HepG2 (cell line): Measurements from ENCODE around the gene BCL2L1. TPM values are rescaled to one million over a fixed set of nuclear protein-coding genes. Genes with fewer than 3 reads are reported as not detected.

ENCODE experiments used
- ARNTL ChIP-seq: sonication (generic); formaldehyde crosslinking; IDR thresholded peaks from 2 replicates; pipeline ENCODE4 v1.4.0; 2020; ENCODE audit warnings: mild to moderate bottlenecking, missing genetic modification reagents
- CEBPZ ChIP-seq: IDR thresholded peaks from 2 replicates; pipeline ENCODE4 v1.6.1; 2012; ENCODE audit warnings: low read length, improper control_type of control experiment
- DRAP1 ChIP-seq: IDR thresholded peaks from 2 replicates; pipeline ENCODE4 v1.6.1; 2016; ENCODE audit warnings: missing genetic modification reagents, missing compliant biosample characterization
- EEA1 ChIP-seq: sonication (generic); formaldehyde crosslinking; IDR thresholded peaks from 2 replicates; pipeline ENCODE4 v1.5.1; 2020; ENCODE audit warnings: mild to moderate bottlenecking, missing genetic modification reagents, borderline replicate concordance
- FOSL1 ChIP-seq: sonication (generic); formaldehyde crosslinking; IDR thresholded peaks from 2 replicates; pipeline ENCODE4 v1.9.0; 2021; ENCODE audit warnings: missing genetic modification reagents, borderline replicate concordance
- FOXA3 ChIP-seq: IDR thresholded peaks from 2 replicates; pipeline ENCODE4 v1.6.1; 2016; ENCODE audit warnings: missing genetic modification reagents, missing compliant biosample characterization
- HHEX ChIP-seq: IDR thresholded peaks from 2 replicates; pipeline ENCODE4 v1.6.1; 2016; ENCODE audit warnings: control low read depth
- HINFP ChIP-seq: sonication (generic); formaldehyde crosslinking; IDR thresholded peaks from 2 replicates; pipeline ENCODE4 v1.4.0; 2020; ENCODE audit warnings: low read depth, mild to moderate bottlenecking, missing genetic modification reagents
- IKZF4 ChIP-seq: sonication (generic); formaldehyde crosslinking; IDR thresholded peaks from 2 replicates; pipeline ENCODE4 v1.5.1; 2020; ENCODE audit warnings: borderline replicate concordance, mild to moderate bottlenecking, low read depth, missing genetic modification reagents; ENCODE audit errors: not compliant biosample characterization
- MBD4 ChIP-seq: IDR thresholded peaks from 2 replicates; pipeline ENCODE4 v1.6.1; 2012; ENCODE audit warnings: low read length, inconsistent platforms, borderline replicate concordance
- MYC ChIP-seq: sonication (generic); formaldehyde crosslinking; IDR thresholded peaks from 2 replicates; pipeline ENCODE4 v1.9.0; 2021; ENCODE audit warnings: missing genetic modification reagents, borderline replicate concordance
- PAX8 ChIP-seq: sonication (generic); formaldehyde crosslinking; IDR thresholded peaks from 2 replicates; pipeline ENCODE4 v1.8.0; 2022; ENCODE audit warnings: mild to moderate bottlenecking, missing genetic modification reagents, borderline replicate concordance
- PPARG ChIP-seq: conservative IDR thresholded peaks from 2 replicates; pipeline ENCODE4 v1.6.1; 2016; ENCODE audit warnings: missing biosample characterization, missing genetic modification reagents
- RBAK ChIP-seq: sonication (generic); formaldehyde crosslinking; IDR thresholded peaks from 2 replicates; pipeline ENCODE4 v1.5.1; 2020; ENCODE audit warnings: mild to moderate bottlenecking, missing genetic modification reagents
- RFXANK ChIP-seq: IDR thresholded peaks from 2 replicates; pipeline ENCODE4 v1.6.1; 2016
- THAP9 ChIP-seq: sonication (generic); formaldehyde crosslinking; IDR thresholded peaks from 2 replicates; pipeline ENCODE4; 2020; ENCODE audit warnings: missing genetic modification reagents, mild to moderate bottlenecking, borderline replicate concordance
- ZBTB3 ChIP-seq: sonication (generic); formaldehyde crosslinking; IDR thresholded peaks from 2 replicates; pipeline ENCODE4 v1.4.0; 2020; ENCODE audit warnings: low read depth, mild to moderate bottlenecking, moderate library complexity, missing genetic modification reagents, borderline replicate concordance
- ZC3H4 ChIP-seq: sonication (generic); formaldehyde crosslinking; IDR thresholded peaks from 2 replicates; pipeline ENCODE4 v1.4.0; 2020; ENCODE audit warnings: missing genetic modification reagents, borderline replicate concordance
- ZNF136 ChIP-seq: sonication (generic); formaldehyde crosslinking; IDR thresholded peaks from 2 replicates; pipeline ENCODE4 v1.8.1; 2022; ENCODE audit warnings: low read depth, mild to moderate bottlenecking, moderate library complexity, missing genetic modification reagents
- ZNF234 ChIP-seq: sonication (generic); formaldehyde crosslinking; conservative IDR thresholded peaks from 2 replicates; pipeline ENCODE4 v1.5.1; 2020; ENCODE audit warnings: mild to moderate bottlenecking, missing genetic modification reagents
- ZNF343 ChIP-seq: sonication (generic); formaldehyde crosslinking; IDR thresholded peaks from 2 replicates; pipeline ENCODE4 v1.4.0; 2020; ENCODE audit warnings: mild to moderate bottlenecking, missing genetic modification reagents
- ZNF891 ChIP-seq: sonication (generic); formaldehyde crosslinking; IDR thresholded peaks from 2 replicates; pipeline ENCODE4 v1.5.0; 2020; ENCODE audit warnings: mild to moderate bottlenecking, missing genetic modification reagents
- polyA plus RNA-seq, 8 experiments: library from polyadenylated mRNA; depleted of rRNA in 3 of 8; stranded (reverse) in 7 of 8; unstranded in 1 of 8; fragments of >200 nt; fragmentation: Illumina TruSeq in 4 of 8; extraction: Trizol in 4 of 8; gene quantifications; 2 replicates each; pipeline versions ENCODE4 v1.2.1 to v1.2.3, GENCODE V29; 2011 to 2016; ENCODE audit warnings: low read depth in 4 of 8, missing spikeins in 1 of 8, mixed read lengths in 1 of 8; ENCODE audit not compliant: insufficient read depth in 1 of 8
- total RNA-seq, 5 experiments: library from RNA; depleted of rRNA; stranded (reverse); fragments of >200 nt; fragmentation: Illumina TruSeq; extraction: Trizol; gene quantifications; 2 replicates each; pipeline ENCODE4 v1.2.3, GENCODE V29; 2016; ENCODE audit warnings: low read depth in 1 of 5

Gene BCL2L1
- total and polyA plus RNA-seq, 2 of the 13 experiments (the other 11 are each of a cell fraction or from before 2014, with no cell fraction given): 164 to 258 TPM

- peak; percentile 74 for TF ChIP-seq HHEX (CRISPR knock-in tag)
- peak; percentile 100 for TF ChIP-seq ZNF136 (CRISPR knock-in tag)
- TF ChIP-seq FOXA3 (CRISPR knock-in tag): peak; percentile 99
- no peak for TF ChIP-seq CEBPZ
- 0 out of 2 replicates have a peak, but pooled peaks have one; percentile 96 for TF ChIP-seq MBD4
- no peak for TF ChIP-seq IKZF4 (CRISPR knock-in tag)
- TF ChIP-seq FOSL1 (CRISPR knock-in tag): peak; percentile 68; the same call in 1 of the 2 replicates
- no peak for TF ChIP-seq PAX8
- TF ChIP-seq DRAP1 (CRISPR knock-in tag): peak; percentile 66; the same call in 1 of the 2 replicates
- TF ChIP-seq MYC (CRISPR knock-in tag): peak; percentile 81; the same call in 1 of the 2 replicates
- no peak for TF ChIP-seq THAP9 (CRISPR knock-in tag)
- no peak for TF ChIP-seq ZNF234 (CRISPR knock-in tag)
- peak; percentile 63; the same call in 1 of the 2 replicates for TF ChIP-seq RFXANK (CRISPR knock-in tag)
- TF ChIP-seq ZNF343: peak; percentile 57; the same call in 1 of the 2 replicates
- 0 out of 2 replicates have a peak, but pooled peaks have one; percentile 41 for TF ChIP-seq EEA1 (CRISPR knock-in tag)
- peak; percentile 84 for TF ChIP-seq PPARG (CRISPR knock-in tag)
- peak; percentile 90 for TF ChIP-seq ARNTL (CRISPR knock-in tag)
- peak; percentile 39; the same call in 1 of the 2 replicates for TF ChIP-seq ZC3H4 (CRISPR knock-in tag)
- no peak for TF ChIP-seq RBAK (CRISPR knock-in tag)
- TF ChIP-seq ZBTB3 (CRISPR knock-in tag): no peak; the same call in 1 of the 2 replicates
- TF ChIP-seq ZNF891: no peak
- TF ChIP-seq HINFP: peak; percentile 93; the same call in 1 of the 2 replicates
Observed at GRCh38 chr20:31706607-31707257, 15.9 kb downstream of the BCL2L1 start (continued).
